GM21717 (cell line): Measurements from ENCODE around the gene SAMD4B.
"Not testable (repeated sequence)": the region's sequence is repeated elsewhere in the genome, so short reads cannot be mapped to it uniquely, and the experiment has no call there.

Source experiments
- ATAC-seq: cut with Tn5 transposase; IDR thresholded peaks from one replicate; pipeline ENCODE4 v1.9.1; 2021; ENCODE audit warnings: mild to moderate bottlenecking, moderate library complexity; ENCODE audit not compliant: unreplicated experiment

The SAMD4B gene

GRCh38 chr19:39341719-39342604 is at the start of gene SAMD4B:
TSS of gene SAMD4B (plus strand) at chr19:39342421. CDS start at chr19:39356894, 14,473 bp downstream.
- ATAC-seq, result peak; percentile 82

GRCh38 chr19:39293394-39293793 is 48.8 kb upstream of the SAMD4B start:
- ATAC-seq, result no peak

- ATAC-seq, result no peak
These were observed 46.1 kb upstream of the SAMD4B start, which contains the start of gene IFNL1 for GRCh38 chr19:39296055-39296645. TSS of gene IFNL1 (plus strand) at chr19:39296407. CDS start at chr19:39296422, 15 bp downstream.

GRCh38 chr19:39296906-39297305 is 45.3 kb upstream of the SAMD4B start:
- ATAC-seq, result no peak

- ATAC-seq, result no peak
These were observed 44.1 kb upstream of the SAMD4B start for GRCh38 chr19:39297931-39298634.

GRCh38 chr19:39299404-39299803 is 42.8 kb upstream of the SAMD4B start:
- ATAC-seq, result no peak

- no peak for ATAC-seq
These were observed 42.4 kb upstream of the SAMD4B start for GRCh38 chr19:39299832-39300231.

- no peak for ATAC-seq
These were observed 41.2 kb upstream of the SAMD4B start for GRCh38 chr19:39301021-39301420.

- no peak for ATAC-seq
These were observed 40.7 kb upstream of the SAMD4B start for GRCh38 chr19:39301562-39301961.

GRCh38 chr19:39303373-39304184 is 38.6 kb upstream of the SAMD4B start:
- ATAC-seq, result no peak

- no peak for ATAC-seq
These were observed 38.1 kb upstream of the SAMD4B start for GRCh38 chr19:39304185-39304513.

- ATAC-seq, result no peak
These were observed 37.3 kb upstream of the SAMD4B start for GRCh38 chr19:39304701-39305571.

GRCh38 chr19:39306075-39306474 is 36.1 kb upstream of the SAMD4B start:
- no peak for ATAC-seq

- ATAC-seq, result no peak
These were observed 35.0 kb upstream of the SAMD4B start for GRCh38 chr19:39307046-39307821.

GRCh38 chr19:39307822-39308530 is 34.2 kb upstream of the SAMD4B start:
- ATAC-seq, result no peak

GRCh38 chr19:39308531-39309304 is 33.5 kb upstream of the SAMD4B start:
- ATAC-seq, result no peak

- ATAC-seq, result not testable (repeated sequence)
These were observed 32.9 kb upstream of the SAMD4B start for GRCh38 chr19:39309305-39309670.
